HL-60 (cell line): ENCODE measurements around the gene PLTP.

Source experiments
- DNase-seq, 2 experiments: peaks; one replicate each; pipeline ENCODE4 v3.0.0-alpha.2; 2010 to 2020; ENCODE audit warnings: low read depth in 1 of 2, low spot score in 1 of 2
- H3K27ac ChIP-seq: fragments of 250-450 bp; sonication (Bioruptor Pico); replicated peaks from 2 replicates; pipeline ENCODE4 v1.5.1; 2020; ENCODE audit warnings: mild to moderate bottlenecking, moderate library complexity
- H3K27me3 ChIP-seq: fragments of 250-450 bp; sonication (Bioruptor Pico); 2 replicates; pipeline ENCODE4 v1.5.1; 2021; ENCODE audit warnings: mild to moderate bottlenecking, moderate library complexity; ENCODE audit not compliant: insufficient read depth, poor library complexity, severe bottlenecking
- H3K4me3 ChIP-seq: replicated peaks from 2 replicates; pipeline ENCODE4 v1.5.1; 2011; ENCODE audit warnings: mild to moderate bottlenecking, control low read depth, low read length; ENCODE audit not compliant: insufficient read depth
- GABPA ChIP-seq: IDR thresholded peaks from 2 replicates; pipeline ENCODE4 v1.6.1; 2012; ENCODE audit warnings: low read depth
- POLR2AphosphoS5 ChIP-seq: IDR thresholded peaks from 2 replicates; pipeline ENCODE4 v1.6.1; 2012; ENCODE audit warnings: low read depth
- SPI1 ChIP-seq: IDR thresholded peaks from 2 replicates; pipeline ENCODE4 v1.6.1; 2012; ENCODE audit warnings: low read depth, mild to moderate bottlenecking, borderline replicate concordance
- TF ChIP-seq, protein P1 (sequence below): IDR thresholded peaks from 2 replicates; pipeline ENCODE4 v1.6.1; 2012; ENCODE audit warnings: low read depth; ENCODE audit not compliant: insufficient replicate concordance
- TF ChIP-seq, protein P2 (sequence below): IDR thresholded peaks from one replicate; pipeline ENCODE4 v1.5.1; 2011; ENCODE audit warnings: low read length, control low read depth, inconsistent platforms; ENCODE audit not compliant: insufficient read depth

The PLTP gene

DNA sequence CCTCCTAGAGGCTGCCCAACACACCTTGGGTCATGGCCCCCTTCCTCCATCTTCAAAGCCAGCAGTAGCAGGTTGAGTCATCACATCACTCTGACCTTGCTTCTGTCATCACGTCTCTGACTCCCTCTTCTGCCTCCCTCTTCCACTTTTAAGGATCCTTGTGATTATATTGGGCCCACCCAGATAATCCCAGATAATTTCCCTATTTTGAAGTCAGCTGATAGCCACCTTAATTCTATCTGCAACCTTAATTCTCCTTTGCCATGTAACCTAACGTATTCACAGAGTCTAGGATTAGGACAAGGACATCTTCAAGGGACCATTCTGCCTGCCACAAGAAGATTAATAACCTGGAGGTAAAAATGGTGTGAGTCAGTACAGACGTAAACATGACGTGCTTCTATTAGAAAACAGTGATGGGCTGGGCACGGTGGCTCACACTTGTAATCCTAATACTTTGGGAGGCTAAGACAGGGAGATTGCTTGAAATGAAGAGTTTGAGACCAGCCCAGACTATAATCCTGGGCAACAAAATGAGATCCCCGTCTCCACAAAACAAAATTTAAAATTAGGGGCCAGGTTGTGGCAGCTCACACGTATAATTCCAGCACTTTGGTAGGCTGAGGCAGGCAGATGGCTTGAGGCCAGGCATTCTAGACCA, 51.3 kb downstream of the PLTP start:
- H3K4me3 ChIP-seq: no peak overlapping the region
- DNase-seq: no peak
- H3K27me3 ChIP-seq: no peaks in the 10 kb centered on the region
- no peak overlapping the region for H3K27ac ChIP-seq
- TF ChIP-seq, protein P1, sequence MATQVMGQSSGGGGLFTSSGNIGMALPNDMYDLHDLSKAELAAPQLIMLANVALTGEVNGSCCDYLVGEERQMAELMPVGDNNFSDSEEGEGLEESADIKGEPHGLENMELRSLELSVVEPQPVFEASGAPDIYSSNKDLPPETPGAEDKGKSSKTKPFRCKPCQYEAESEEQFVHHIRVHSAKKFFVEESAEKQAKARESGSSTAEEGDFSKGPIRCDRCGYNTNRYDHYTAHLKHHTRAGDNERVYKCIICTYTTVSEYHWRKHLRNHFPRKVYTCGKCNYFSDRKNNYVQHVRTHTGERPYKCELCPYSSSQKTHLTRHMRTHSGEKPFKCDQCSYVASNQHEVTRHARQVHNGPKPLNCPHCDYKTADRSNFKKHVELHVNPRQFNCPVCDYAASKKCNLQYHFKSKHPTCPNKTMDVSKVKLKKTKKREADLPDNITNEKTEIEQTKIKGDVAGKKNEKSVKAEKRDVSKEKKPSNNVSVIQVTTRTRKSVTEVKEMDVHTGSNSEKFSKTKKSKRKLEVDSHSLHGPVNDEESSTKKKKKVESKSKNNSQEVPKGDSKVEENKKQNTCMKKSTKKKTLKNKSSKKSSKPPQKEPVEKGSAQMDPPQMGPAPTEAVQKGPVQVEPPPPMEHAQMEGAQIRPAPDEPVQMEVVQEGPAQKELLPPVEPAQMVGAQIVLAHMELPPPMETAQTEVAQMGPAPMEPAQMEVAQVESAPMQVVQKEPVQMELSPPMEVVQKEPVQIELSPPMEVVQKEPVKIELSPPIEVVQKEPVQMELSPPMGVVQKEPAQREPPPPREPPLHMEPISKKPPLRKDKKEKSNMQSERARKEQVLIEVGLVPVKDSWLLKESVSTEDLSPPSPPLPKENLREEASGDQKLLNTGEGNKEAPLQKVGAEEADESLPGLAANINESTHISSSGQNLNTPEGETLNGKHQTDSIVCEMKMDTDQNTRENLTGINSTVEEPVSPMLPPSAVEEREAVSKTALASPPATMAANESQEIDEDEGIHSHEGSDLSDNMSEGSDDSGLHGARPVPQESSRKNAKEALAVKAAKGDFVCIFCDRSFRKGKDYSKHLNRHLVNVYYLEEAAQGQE: no peak
- TF ChIP-seq SPI1 (no peak), POLR2AphosphoS5 (no peak), GABPA (no peak)
- TF ChIP-seq, protein P2, sequence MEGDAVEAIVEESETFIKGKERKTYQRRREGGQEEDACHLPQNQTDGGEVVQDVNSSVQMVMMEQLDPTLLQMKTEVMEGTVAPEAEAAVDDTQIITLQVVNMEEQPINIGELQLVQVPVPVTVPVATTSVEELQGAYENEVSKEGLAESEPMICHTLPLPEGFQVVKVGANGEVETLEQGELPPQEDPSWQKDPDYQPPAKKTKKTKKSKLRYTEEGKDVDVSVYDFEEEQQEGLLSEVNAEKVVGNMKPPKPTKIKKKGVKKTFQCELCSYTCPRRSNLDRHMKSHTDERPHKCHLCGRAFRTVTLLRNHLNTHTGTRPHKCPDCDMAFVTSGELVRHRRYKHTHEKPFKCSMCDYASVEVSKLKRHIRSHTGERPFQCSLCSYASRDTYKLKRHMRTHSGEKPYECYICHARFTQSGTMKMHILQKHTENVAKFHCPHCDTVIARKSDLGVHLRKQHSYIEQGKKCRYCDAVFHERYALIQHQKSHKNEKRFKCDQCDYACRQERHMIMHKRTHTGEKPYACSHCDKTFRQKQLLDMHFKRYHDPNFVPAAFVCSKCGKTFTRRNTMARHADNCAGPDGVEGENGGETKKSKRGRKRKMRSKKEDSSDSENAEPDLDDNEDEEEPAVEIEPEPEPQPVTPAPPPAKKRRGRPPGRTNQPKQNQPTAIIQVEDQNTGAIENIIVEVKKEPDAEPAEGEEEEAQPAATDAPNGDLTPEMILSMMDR: no peak

DNA sequence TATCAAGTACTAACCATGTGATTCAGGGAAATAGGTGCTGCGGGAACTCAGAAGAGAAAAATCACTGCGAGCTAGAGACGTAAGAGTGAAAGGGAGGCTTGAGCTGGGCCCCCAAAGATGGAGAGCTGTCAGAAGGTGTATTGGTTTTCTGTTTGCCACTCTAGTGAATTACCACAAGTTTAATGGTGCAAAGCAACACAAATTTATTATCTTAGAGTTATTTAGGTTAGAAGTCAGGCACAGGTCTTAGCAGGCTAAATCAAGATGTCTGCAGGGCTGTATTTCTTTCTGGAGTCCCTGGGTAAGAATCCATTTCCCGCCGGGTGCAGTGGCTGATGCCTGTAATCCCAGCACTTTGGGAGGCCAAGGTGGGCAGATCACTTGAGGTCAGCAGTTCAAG, 52.0 kb downstream of the PLTP start:
- no peak overlapping the region for H3K4me3 ChIP-seq
- no peak overlapping the region for H3K27ac ChIP-seq
- H3K27me3 ChIP-seq: no peaks in the 10 kb centered on the region
- DNase-seq: no peak
- TF ChIP-seq SPI1: no peak
- TF ChIP-seq, protein P1: no peak
- TF ChIP-seq POLR2AphosphoS5: no peak

DNA sequence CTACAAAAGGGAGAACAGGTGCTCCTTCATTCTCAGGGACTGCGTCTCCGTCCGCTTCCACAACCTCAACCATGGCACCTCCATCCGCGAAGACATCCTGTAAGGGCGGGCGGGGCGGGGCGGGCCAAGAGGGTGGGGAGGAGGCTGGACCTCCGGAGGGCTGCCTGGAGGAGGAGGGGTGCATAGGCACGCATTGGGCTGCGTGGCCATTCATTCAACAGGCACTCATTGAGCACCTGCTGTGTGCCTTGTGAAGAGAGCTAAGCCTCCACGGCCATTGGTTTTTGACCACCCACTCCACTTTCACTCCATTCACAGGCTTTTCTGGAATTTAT, 54.1 kb downstream of the PLTP start:
- Histone ChIP-seq H3K27me3 (no peaks in the 10 kb centered on the region), H3K4me3 (peak overlapping the region; percentile 94), H3K27ac (peak overlapping the region; percentile 77)
- DNase-seq: no peak
- no peak for TF ChIP-seq POLR2AphosphoS5
- no peak for TF ChIP-seq GABPA

DNA sequence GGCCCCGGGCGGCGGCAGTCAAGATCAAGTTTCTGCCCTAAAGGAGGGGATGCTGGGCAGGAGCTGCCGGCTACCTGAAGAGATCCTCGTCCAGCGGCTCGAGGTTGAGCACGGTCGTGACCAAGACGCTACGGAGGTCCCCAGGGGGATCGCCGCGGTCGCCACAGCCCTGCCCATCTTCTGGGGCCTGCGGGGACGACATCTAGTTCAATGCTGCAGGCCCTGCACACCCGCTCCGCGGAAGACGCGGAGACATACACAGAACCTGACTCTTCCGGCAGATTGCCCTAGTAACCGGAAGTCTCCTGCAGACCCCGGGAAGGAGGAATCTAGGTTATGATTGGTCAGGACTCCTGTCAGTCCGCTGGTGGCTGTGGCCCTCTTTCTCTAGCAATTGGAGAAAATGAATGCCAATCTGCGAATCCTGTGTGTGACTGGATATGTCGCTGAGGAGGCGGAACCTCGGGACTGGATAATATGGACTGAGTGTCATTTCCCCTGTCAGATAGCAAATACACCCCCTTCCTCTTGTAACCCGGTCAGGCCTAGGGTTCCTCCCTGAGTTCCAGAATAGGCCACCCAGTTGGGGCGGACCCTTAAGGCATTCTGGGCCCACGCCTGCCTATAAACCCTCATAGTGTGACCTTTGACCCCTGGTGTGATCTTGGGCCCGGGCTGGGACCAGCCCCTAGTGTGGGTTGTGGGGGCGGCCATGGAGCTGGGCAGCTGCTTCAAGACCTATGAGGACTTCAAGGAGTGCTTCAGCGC, 54.7 kb downstream of the PLTP start, which contains the start of the genes ACOT8 and ZSWIM3:
ACOT8 (minus strand) TSS at position 279 of the 768 bp plus-strand sequence; CDS start at position 202, 77 bp downstream.
ZSWIM3 (plus strand) TSS at position 501 of the 768 bp plus-strand sequence; CDS start at position 713, 212 bp downstream.
- Histone ChIP-seq H3K27ac (peak within 1 kb of the TSS; percentile 77), H3K27me3 (no peaks in the 10 kb centered on the region), H3K4me3 (peak within 1 kb of the TSS; percentile 94)
- TF ChIP-seq POLR2AphosphoS5: peak; percentile 69; the same call in 1 of the 2 replicates
- TF ChIP-seq SPI1: peak; percentile 55; the same call in 1 of the 2 replicates
- TF ChIP-seq GABPA: peak; percentile 98
- TF ChIP-seq, protein P2: no peak
- TF ChIP-seq, protein P1: peak; percentile 41
- DNase-seq: peak; percentile 99 to 100
